ENCODE data around the gene FREM1.

Gene FREM1

GRCh38 chr9:14705079-14705478 is 205.1 kb downstream of the FREM1 start:
- no peak for DNase-seq (ENCODE audit: low read depth)
- H3K4me3 ChIP-seq (replicated peaks; ENCODE audit: low read depth, low read length), result no peak overlapping the region
- TF ChIP-seq CTCF (IDR thresholded peaks at IDR 0.05; ENCODE audit: low read length, missing control alignments), result no peak

GRCh38 chr9:14704281-14704680 is 205.9 kb downstream of the FREM1 start:
- no peak for DNase-seq (ENCODE audit: low read depth)
- no peak overlapping the region for H3K4me3 ChIP-seq (replicated peaks; ENCODE audit: low read depth, low read length)
- no peak for TF ChIP-seq CTCF (IDR thresholded peaks at IDR 0.05; ENCODE audit: low read length, missing control alignments)

DNA sequence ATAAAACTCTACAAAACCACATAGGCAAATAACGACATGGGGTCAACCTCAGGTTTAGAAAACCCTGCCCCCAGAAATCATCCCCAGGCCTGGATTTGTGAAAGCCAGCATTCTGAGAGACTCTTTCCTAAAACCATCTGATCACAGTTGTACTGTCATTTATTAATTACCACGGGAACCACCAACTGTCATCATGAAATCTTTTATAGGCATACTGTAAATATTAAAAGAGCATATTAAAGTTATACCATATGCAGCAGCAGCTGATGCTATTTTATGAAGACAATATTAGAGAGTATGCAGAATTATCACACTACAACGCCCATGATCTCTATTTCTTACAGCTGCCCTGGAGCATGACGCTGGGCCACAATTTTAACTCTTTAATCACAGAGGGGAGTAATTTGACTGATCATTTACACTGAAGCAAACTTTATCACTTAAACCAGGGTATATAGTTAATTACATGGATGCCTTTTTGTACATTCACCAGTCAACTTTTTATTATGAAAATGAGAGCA is 208.0 kb downstream of the FREM1 start:
- no peak for DNase-seq (ENCODE audit: low read depth)
- no peak for TF ChIP-seq CTCF (IDR thresholded peaks at IDR 0.05; ENCODE audit: low read length, missing control alignments)
- H3K4me3 ChIP-seq (replicated peaks; ENCODE audit: low read depth, low read length), result no peak overlapping the region

DNA sequence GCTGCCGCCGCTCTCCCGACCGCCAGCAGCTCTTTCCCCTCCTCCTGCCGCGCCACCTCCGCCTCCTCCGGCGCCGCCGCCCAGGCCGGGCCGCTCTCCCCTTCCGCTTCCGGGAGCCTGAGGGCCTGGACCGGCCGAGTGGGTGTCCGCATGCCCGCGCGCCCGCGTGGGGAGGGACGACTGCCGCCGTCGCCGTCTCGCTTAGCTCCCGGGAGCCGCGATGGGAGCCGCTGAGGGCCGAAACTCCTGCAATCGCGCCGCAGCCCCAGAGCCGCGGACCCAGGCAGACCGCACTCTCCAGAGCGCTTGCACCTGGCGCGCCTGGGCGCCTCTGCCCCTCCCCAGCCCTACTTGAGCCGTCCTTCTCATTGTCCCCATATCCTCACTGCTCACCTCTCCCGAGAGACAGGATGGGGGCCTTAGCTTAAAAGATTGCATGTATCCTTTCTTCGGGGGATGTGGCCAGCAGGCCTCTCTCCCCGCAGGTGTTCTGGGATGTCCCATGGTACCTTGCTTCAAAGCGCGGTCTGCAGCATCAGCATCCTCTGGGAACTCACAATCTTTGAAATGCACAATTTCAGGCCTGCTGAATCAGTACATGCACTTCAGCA is 216.9 kb downstream of the FREM1 start, which contains the start of gene ZDHHC21:
Gene ZDHHC21, minus strand, starts transcription at position 182 of the 611 bp plus-strand sequence. CDS start 19,092 bp downstream, outside the sequence.
- DNase-seq (ENCODE audit: low read depth), result peak; percentile 55
- peak within 1 kb of the TSS; percentile 78 for H3K4me3 ChIP-seq (replicated peaks; ENCODE audit: low read depth, low read length)
- no peak for TF ChIP-seq CTCF (IDR thresholded peaks at IDR 0.05; ENCODE audit: low read length, missing control alignments)

DNA sequence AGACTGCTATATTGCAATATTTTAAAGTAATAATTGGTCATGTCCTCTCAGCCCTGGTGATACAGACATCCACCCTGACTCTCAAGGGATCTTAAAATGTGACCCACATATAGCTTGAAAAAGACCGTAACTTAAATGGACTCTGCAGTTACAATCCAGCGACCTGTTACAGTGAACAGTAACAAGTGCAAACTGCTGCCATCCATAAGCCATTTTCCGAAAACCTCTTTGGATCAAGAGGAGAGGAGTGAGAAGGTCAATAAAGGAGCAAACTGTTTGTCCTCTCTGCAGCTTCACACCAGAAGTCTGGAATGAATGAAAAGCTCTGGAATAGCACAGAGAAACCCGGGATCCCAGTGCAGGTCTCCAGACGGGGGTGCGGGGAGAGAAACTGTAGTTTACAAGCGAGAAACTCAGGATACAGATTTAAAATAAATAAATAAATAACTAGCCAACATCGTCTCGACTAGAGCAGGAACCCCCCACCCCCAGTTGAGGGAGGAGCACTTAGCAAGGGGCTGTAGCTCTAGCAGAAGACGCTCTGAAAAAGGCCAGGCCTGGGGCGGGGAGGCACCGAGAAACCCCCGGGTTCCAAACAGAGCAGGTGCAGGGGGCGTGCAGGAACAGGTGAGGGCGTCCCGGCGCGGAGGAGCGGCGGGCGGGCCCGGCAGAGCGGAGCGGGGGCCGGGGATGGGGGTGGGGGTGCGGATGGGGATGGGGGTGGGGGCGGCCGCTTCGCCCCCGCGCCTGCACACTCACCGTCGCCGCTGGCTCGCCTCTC is 217.6 kb downstream of the FREM1 start:
- no peak for TF ChIP-seq CTCF (IDR thresholded peaks at IDR 0.05; ENCODE audit: low read length, missing control alignments)
- peak overlapping the region; percentile 78 for H3K4me3 ChIP-seq (replicated peaks; ENCODE audit: low read depth, low read length)
- no peak for DNase-seq (ENCODE audit: low read depth)

- H3K4me3 ChIP-seq (replicated peaks; ENCODE audit: low read depth, low read length), result no peak overlapping the region
- no peak for TF ChIP-seq CTCF (IDR thresholded peaks at IDR 0.05; ENCODE audit: low read length, missing control alignments)
- DNase-seq (ENCODE audit: low read depth), result no peak
Measured at GRCh38 chr9:14690948-14691730, 219.1 kb downstream of the FREM1 start.

All from fibroblast of pulmonary artery (primary cell).